GM12878 (cell line): Measurements from ENCODE around the gene PRKRIP1. TPM values are rescaled to one million over a fixed set of nuclear protein-coding genes. Genes with fewer than 3 reads are reported as not detected.

Source experiments
- ATAC-seq: fragments of 200-7000 bp; cut with Tn5 transposase; 3 replicates; pipeline ENCODE4 v1.9.1; 2020; ENCODE audit warnings: mild to moderate bottlenecking, moderate library complexity
- BruUV-seq: library from RNA; stranded (reverse); fragments of 400-500 nt; replicated peaks from 2 replicates; lab custom pipeline; 2021; lab: Mats Ljungman, UMichigan
- CTCF ChIA-PET: fragments of 300-600 bp; sonication (Branson Sonifier 250); formaldehyde crosslinking; extraction: SDS; loops from one replicate; lab custom pipeline; 2021; ENCODE audit warnings: inconsistent platforms; lab: Yijun Ruan, JAX
- POLR2A ChIA-PET: fragments of 350-600 bp; formaldehyde crosslinking; extraction: SDS; loops from one replicate; lab custom pipeline; 2021; ENCODE audit warnings: inconsistent platforms; lab: Charles Lee
- RAD21 ChIA-PET: fragments of 300-600 bp; sonication (Branson Sonifier 250); formaldehyde crosslinking; loops from one replicate; lab custom pipeline; 2023; ENCODE audit warnings: antibody characterized with exemption; ENCODE audit not compliant: unreplicated experiment; lab: Charles Lee
- SMC1A ChIA-PET: fragments of 300-600 bp; sonication (Branson Sonifier 250); formaldehyde crosslinking; loops from one replicate; lab custom pipeline; 2023; ENCODE audit not compliant: unreplicated experiment, uncharacterized antibody; lab: Charles Lee
- DNase-seq: peaks from one replicate; pipeline ENCODE4 v3.0.0-alpha.2; 2011; ENCODE audit warnings: low read depth, low spot score
- FAIRE-seq: peaks from 3 replicates; lab custom pipeline; 2011; peaks lifted over from hg19 to GRCh38; lab: Jason Lieb, UNC
- H2AFZ ChIP-seq: 2 replicates; pipeline ENCODE4 v1.6.0; 2011; ENCODE audit warnings: low read depth, low read length, control low read depth; ENCODE audit not compliant: control insufficient read depth
- H3K27ac ChIP-seq: 2 replicates; pipeline ENCODE4 v1.5.1; 2011; ENCODE audit warnings: control low read depth; ENCODE audit not compliant: control insufficient read depth, insufficient read depth
- H3K27me3 ChIP-seq, 2 experiments: replicated peaks in 1 of 2; 2 replicates each; pipeline versions ENCODE4 v1.6.0 to v1.6.1; 2011; ENCODE audit warnings: low read length in 1 of 2; ENCODE audit not compliant: control insufficient read depth in 2 of 2, insufficient read depth in 2 of 2
- H3K36me3 ChIP-seq, 2 experiments: 2 replicates each; pipeline ENCODE4 v1.5.1; 2011; ENCODE audit warnings: low read length in 1 of 2; ENCODE audit not compliant: control insufficient read depth in 2 of 2, insufficient read depth in 2 of 2
- H3K4me1 ChIP-seq: 2 replicates; pipeline ENCODE4 v1.6.1; 2011; ENCODE audit warnings: mild to moderate bottlenecking, low read length, moderate library complexity, mixed read lengths; ENCODE audit not compliant: control insufficient read depth, insufficient read depth
- H3K4me2 ChIP-seq: 2 replicates; pipeline ENCODE4 v1.6.0; 2011; ENCODE audit warnings: control low read depth; ENCODE audit not compliant: control insufficient read depth, insufficient read depth
- H3K4me3 ChIP-seq: fragments of 200-600 bp; sonication (generic); 2 replicates; pipeline ENCODE4 v1.5.1; 2016
- H3K79me2 ChIP-seq: 2 replicates; pipeline ENCODE4 v1.6.0; 2011; ENCODE audit warnings: low read length; ENCODE audit not compliant: control insufficient read depth, insufficient read depth
- H3K9ac ChIP-seq: 2 replicates; pipeline ENCODE4 v1.8.0; 2011; ENCODE audit warnings: low read length, control low read depth, mixed read lengths; ENCODE audit not compliant: control insufficient read depth, insufficient read depth
- H3K9me3 ChIP-seq: replicated peaks from 3 replicates; pipeline ENCODE4 v1.5.1; 2011; ENCODE audit warnings: mild to moderate bottlenecking, low read length; ENCODE audit not compliant: control insufficient read depth, insufficient read depth
- H4K20me1 ChIP-seq: 2 replicates; pipeline ENCODE4 v1.6.0; 2011; ENCODE audit not compliant: control insufficient read depth, insufficient read depth
- BMI1 ChIP-seq: fragments of 450-650 bp; IDR thresholded peaks from 2 replicates; pipeline ENCODE4 v1.6.1; 2016; ENCODE audit warnings: mild to moderate bottlenecking, moderate library complexity, borderline replicate concordance
- CEBPZ ChIP-seq: fragments of 150-350 bp; IDR thresholded peaks from 2 replicates; pipeline ENCODE4 v1.6.1; 2016; ENCODE audit warnings: low read depth, low read length
- CREM ChIP-seq: IDR thresholded peaks from 2 replicates; pipeline ENCODE4 v1.6.1; 2014; ENCODE audit warnings: antibody characterized with exemption, low read depth
- HDAC6 ChIP-seq: fragments of 200-600 bp; sonication (generic); IDR thresholded peaks from one replicate; pipeline ENCODE4 v1.8.0; 2017; ENCODE audit warnings: antibody characterized with exemption; ENCODE audit not compliant: unreplicated experiment
- IRF5 ChIP-seq: fragments of 450-650 bp; IDR thresholded peaks from 2 replicates; pipeline ENCODE4 v1.6.1; 2017; ENCODE audit warnings: borderline replicate concordance
- POLR2A ChIP-seq: IDR thresholded peaks from 2 replicates; pipeline ENCODE4 v1.6.1; 2011; ENCODE audit warnings: low read depth, mild to moderate bottlenecking, low read length
- SPI1 ChIP-seq: IDR thresholded peaks from 2 replicates; pipeline ENCODE4 v1.6.1; 2011; ENCODE audit warnings: low read depth, mild to moderate bottlenecking, low read length, moderate library complexity, borderline replicate concordance; ENCODE audit not compliant: insufficient read depth
- WGBS: methylation state at CpG from one replicate; pipeline ENCODE4 v1.1.6; 2016; ENCODE audit warnings: low lambda C conversion rate; ENCODE audit not compliant: insufficient replicate concordance, insufficient coverage; ENCODE audit errors: missing lambda C conversion rate; 5-methylcytosine and 5-hydroxymethylcytosine counted together
- in situ Hi-C: fragments of 300-500 bp; cut with MboI; formaldehyde crosslinking; loops from 9 replicates; pipeline ENCODE4 v1.14.3; 2018; ENCODE audit warnings: mixed read lengths
- intact Hi-C: fragments of 100-400 bp; cut with micrococcal nuclease; formaldehyde crosslinking; loops from one replicate; pipeline ENCODE4 v1.14.2; 2022; ENCODE audit not compliant: unreplicated experiment
- polyA plus RNA-seq, 11 experiments: library from polyadenylated mRNA; depleted of rRNA in 4 of 11; unstranded in 6 of 11; stranded (reverse) in 5 of 11; fragments of >200 nt; fragmentation: Nextera tagmentation in 4 of 11; fragmentation: Illumina TruSeq in 1 of 11; extraction: Ambion mirVana in 4 of 11; extraction: Trizol in 1 of 11; gene quantifications; 1 replicate in 1 of 11; 2 replicates in 10 of 11; pipeline versions ENCODE4 v1.2.1 to v1.2.3, GENCODE V29; 2011 to 2016; ENCODE audit warnings: inconsistent platforms in 2 of 11, missing spikeins in 2 of 11, low read depth in 1 of 11
- total RNA-seq, 4 experiments: library from RNA; depleted of rRNA in 3 of 4; stranded (reverse); fragments of >200 nt in 3 of 4; fragmentation: Illumina TruSeq in 1 of 4; extraction: Trizol in 1 of 4; gene quantifications; 2 replicates each; pipeline versions ENCODE4 v1.2.1 to v1.2.3, GENCODE V29; 2013 to 2021

The PRKRIP1 gene
- total and polyA plus RNA-seq, 10 of the 15 experiments (the other 5 are each of a cell fraction or from before 2014, with no cell fraction given), result 17.0 to 38.4 (median 25.5) TPM

GRCh38 chr7:102410123-102410522, 14.0 kb downstream of the PRKRIP1 start:
- FAIRE-seq (no peak), DNase-seq (no peak), ATAC-seq (no peak)
- intact Hi-C loops, result no loop called here
- Histone ChIP-seq H3K4me2 (no peak overlapping the region), H3K4me1 (peaks cover 23% of the 10 kb centered on the region), H3K27me3 (no peaks in the 10 kb centered on the region), H3K4me3 (no peak overlapping the region), H3K79me2 (peaks cover 11% of the 10 kb centered on the region), H2AFZ (no peak overlapping the region), H3K27ac (no peak overlapping the region; the same call in 1 of the 2 replicates), H3K9ac (no peak overlapping the region), H3K9me3 (peaks cover 6% of the 10 kb centered on the region; the same call in 2 of the 3 replicates), H3K36me3 (peaks cover 13 to 32% of the 10 kb centered on the region in 2 experiments), H4K20me1 (no peaks in the 10 kb centered on the region)
- in situ Hi-C loops, result no loop called here
- WGBS, result 33% methylated on average over 6 of the region's 6 CpGs
- ChIA-PET CTCF (interaction anchor here (0.5 to 6.9 kb wide), 12 partner anchors 9 to 131 kb away, joined by 3 to 39 read pairs (median 3); partner anchors contain the start of gene ORAI2), SMC1A (interaction anchor here (0.8 to 10.2 kb wide), 8 partner anchors 9 to 70 kb away, joined by 3 to 89 read pairs (median 4); partner anchors contain the start of gene PRKRIP1), RAD21 (interaction anchor here (0.6 to 4.8 kb wide), 4 partner anchors 15 to 55 kb away, joined by 3 to 26 read pairs (median 9); no protein-coding TSS in a partner anchor), POLR2A (interaction anchor here (4.1 to 5.0 kb wide), 2 partner anchors 16 to 31 kb away, joined by 21 to 24 read pairs; no protein-coding TSS in a partner anchor)
- BruUV-seq, result no TSS peak
- TF ChIP-seq BMI1 (no peak), POLR2A (0 out of 2 replicates have a peak, but pooled peaks have one; percentile 25), HDAC6 (no peak), CEBPZ (no peak), SPI1 (no peak), CREM (no peak), IRF5 (no peak)
